ENCODE data around the gene S100A13. TPM values are rescaled to one million over a fixed set of nuclear protein-coding genes. Genes with fewer than 3 reads are reported as not detected.

The S100A13 gene
- total RNA-seq, 1 experiment from 2014 or later = 210 TPM

- BruUV-seq (replicated peaks) = no TSS peak
- no peak for TF ChIP-seq CTCF (IDR thresholded peaks at IDR 0.05; ENCODE audit: unreplicated experiment)
- Mint-ChIP-seq H3K36me3 (ENCODE audit: insufficient read depth, unreplicated experiment) (peaks cover 61% of the 10 kb centered on the region), H3K4me3 (ENCODE audit: unreplicated experiment) (no peak overlapping the region), H3K27ac (ENCODE audit: low read depth, unreplicated experiment) (no peak overlapping the region), H3K4me1 (ENCODE audit: insufficient read depth, unreplicated experiment) (peaks cover 31% of the 10 kb centered on the region), H3K27me3 (ENCODE audit: insufficient read depth, unreplicated experiment) (no peaks in the 10 kb centered on the region), H3K9me3 (ENCODE audit: unreplicated experiment) (no peaks in the 10 kb centered on the region)
- no peak for DNase-seq (ENCODE audit: unreplicated experiment)
- POLR2A ChIA-PET = interaction anchor here (0.9 to 46.1 kb wide), 3 partner anchors 8 to 48 kb away, joined by 3 to 1272 read pairs (median 1272); partner anchors contain the start of genes CHTOP, S100A1, S100A13 and S100A14
- intact Hi-C loops (cut with micrococcal nuclease) = no loop called here
- CTCF ChIA-PET = interaction anchor here (0.6 to 9.3 kb wide), 5 partner anchors 8 to 1200 kb away, joined by 3 to 195 read pairs (median 4); partner anchors contain the start of genes S100A14 and S100A16
Observed at GRCh38 chr1:153623101-153623500, 4.2 kb downstream of the S100A13 start.

GRCh38 chr1:153619171-153619570, 8.1 kb downstream of the S100A13 start:
- H3K9me3 Mint-ChIP-seq (ENCODE audit: unreplicated experiment) = no peaks in the 10 kb centered on the region
- intact Hi-C loops (cut with micrococcal nuclease) = loop anchor here (5.0 kb wide), 1 partner anchor 368 kb away; the partner anchor contains the start of gene RAB13
- no peaks in the 10 kb centered on the region for H3K27me3 Mint-ChIP-seq (ENCODE audit: insufficient read depth, unreplicated experiment)
- no peak for DNase-seq (ENCODE audit: unreplicated experiment)
- ChIA-PET POLR2A (interaction anchor here (1.0 to 46.1 kb wide), 7 partner anchors 4 to 104 kb away, joined by 3 to 1272 read pairs (median 108); partner anchors contain the start of genes CHTOP, ILF2, S100A1 and S100A13), CTCF (interaction anchor here (0.7 to 11.8 kb wide), 10 partner anchors 9 to 267 kb away, joined by 3 to 214 read pairs (median 5); partner anchors contain the start of genes CHTOP, S100A1, S100A13 and SNAPIN)
- peaks cover 49% of the 10 kb centered on the region for H3K4me1 Mint-ChIP-seq (ENCODE audit: insufficient read depth, unreplicated experiment)
- no peak overlapping the region for H3K4me3 Mint-ChIP-seq (ENCODE audit: unreplicated experiment)
- TF ChIP-seq CTCF (IDR thresholded peaks at IDR 0.05; ENCODE audit: unreplicated experiment) = no peak
- H3K27ac Mint-ChIP-seq (ENCODE audit: low read depth, unreplicated experiment) = no peak overlapping the region
- BruUV-seq (replicated peaks) = no TSS peak
- H3K36me3 Mint-ChIP-seq (ENCODE audit: insufficient read depth, unreplicated experiment) = peaks cover 52% of the 10 kb centered on the region

- H3K36me3 Mint-ChIP-seq (ENCODE audit: insufficient read depth, unreplicated experiment) = peaks cover 37% of the 10 kb centered on the region
- peak; percentile 90 for TF ChIP-seq CTCF (IDR thresholded peaks at IDR 0.05; ENCODE audit: unreplicated experiment)
- peak overlapping the region; percentile 90 for H3K4me3 Mint-ChIP-seq (ENCODE audit: unreplicated experiment)
- BruUV-seq (replicated peaks) = no TSS peak
- H3K9me3 Mint-ChIP-seq (ENCODE audit: unreplicated experiment) = no peaks in the 10 kb centered on the region
- no peaks in the 10 kb centered on the region for H3K27me3 Mint-ChIP-seq (ENCODE audit: insufficient read depth, unreplicated experiment)
- intact Hi-C loops (cut with micrococcal nuclease) = loop anchor here (1.0 to 5.0 kb wide), 3 partner anchors 45 to 370 kb away; partner anchors contain the start of gene RAB13
- POLR2A ChIA-PET = interaction anchor here (0.8 to 46.1 kb wide), 11 partner anchors 2 to 360 kb away, joined by 3 to 1272 read pairs (median 61); partner anchors contain the start of genes CHTOP, JTB, S100A1 and S100A13
- H3K27ac Mint-ChIP-seq (ENCODE audit: low read depth, unreplicated experiment) = peak overlapping the region; percentile 76
- peak; percentile 86 for DNase-seq (ENCODE audit: unreplicated experiment)
- CTCF ChIA-PET = interaction anchor here (0.6 to 11.8 kb wide), 26 partner anchors 10 to 1619 kb away, joined by 3 to 214 read pairs (median 4); partner anchors contain the start of genes CHTOP, S100A1, S100A13 and SNAPIN
- H3K4me1 Mint-ChIP-seq (ENCODE audit: insufficient read depth, unreplicated experiment) = peaks cover 47% of the 10 kb centered on the region
Observed at GRCh38 chr1:153617663-153618062, 9.6 kb downstream of the S100A13 start.

GRCh38 chr1:153616917-153617311, 10.4 kb downstream of the S100A13 start:
- BruUV-seq (replicated peaks) = no TSS peak
- ChIA-PET POLR2A (interaction anchor here (0.6 to 46.1 kb wide), 22 partner anchors 1 to 373 kb away, joined by 3 to 1272 read pairs (median 6); partner anchors contain the start of genes CHTOP, ILF2, JTB and RPS27), CTCF (interaction anchor here (0.6 to 11.8 kb wide), 15 partner anchors 9 to 1618 kb away, joined by 3 to 214 read pairs (median 5); partner anchors contain the start of genes CHTOP, S100A1 and S100A13)
- no peak for TF ChIP-seq CTCF (IDR thresholded peaks at IDR 0.05; ENCODE audit: unreplicated experiment)
- Mint-ChIP-seq H3K4me1 (ENCODE audit: insufficient read depth, unreplicated experiment) (peaks cover 47% of the 10 kb centered on the region), H3K4me3 (ENCODE audit: unreplicated experiment) (peak overlapping the region; percentile 90), H3K9me3 (ENCODE audit: unreplicated experiment) (no peaks in the 10 kb centered on the region), H3K36me3 (ENCODE audit: insufficient read depth, unreplicated experiment) (peaks cover 30% of the 10 kb centered on the region), H3K27ac (ENCODE audit: low read depth, unreplicated experiment) (peak overlapping the region; percentile 76), H3K27me3 (ENCODE audit: insufficient read depth, unreplicated experiment) (no peaks in the 10 kb centered on the region)
- intact Hi-C loops (cut with micrococcal nuclease) = loop anchor here (1.0 to 5.0 kb wide), 3 partner anchors 45 to 370 kb away; partner anchors contain the start of gene RAB13
- DNase-seq (ENCODE audit: unreplicated experiment) = peak; percentile 84
